Measurements from ENCODE around the gene C1orf52. TPM values are rescaled to one million over a fixed set of nuclear protein-coding genes. Genes with fewer than 3 reads are reported as not detected.
A peak's percentile ranks its signal among the peaks of the same experiment; 100 is the strongest.

The C1orf52 gene
- total RNA-seq, 2 experiments from 2014 or later, result 35.6 to 37.4 TPM

- peak; percentile 98 for DNase-seq (ENCODE audit: low spot score)
- Histone ChIP-seq H3K4me2 (ENCODE audit: low read length) (peak within 1 kb of the TSS; percentile 91), H3K9me2 (ENCODE audit: insufficient read depth, low read length) (no peaks in the 10 kb centered on the region), H3K4me1 (ENCODE audit: insufficient read depth, low read length, poor library complexity, severe bottlenecking) (peaks cover 25% of the 10 kb centered on the region), H3K27ac (ENCODE audit: low read depth, low read length, poor library complexity, severe bottlenecking) (peak within 1 kb of the TSS; percentile 82), H3K4me3 (ENCODE audit: low read depth, low read length, poor library complexity, severe bottlenecking) (peak within 1 kb of the TSS; percentile 96), H3K79me2 (ENCODE audit: insufficient read depth, low read depth, low read length) (peaks cover 47% of the 10 kb centered on the region), H2AFZ (ENCODE audit: low read length) (peak within 1 kb of the TSS; percentile 82), H3K36me3 (ENCODE audit: insufficient read depth, low read length) (peaks cover 33% of the 10 kb centered on the region), H4K20me1 (ENCODE audit: insufficient read depth, low read length) (peaks cover 22% of the 10 kb centered on the region), H3K9me3 (ENCODE audit: low read length) (0 out of 2 replicates have a peak, but pooled peaks cover 6% of the 10 kb centered on the region)
- ChIA-PET CTCF (ENCODE audit: unreplicated experiment) (interaction anchor here (0.6 to 1.3 kb wide), 5 partner anchors 14 to 602 kb away, joined by 3 to 9 read pairs (median 3); partner anchors contain the start of gene C1orf52), POLR2A (interaction anchor here (0.6 to 4.4 kb wide), 24 partner anchors 8 to 1392 kb away, joined by 3 to 34 read pairs (median 4); partner anchors contain the start of genes C1orf52, GNG5, SPATA1 and ZNHIT6)
- intact Hi-C loops (cut with micrococcal nuclease; ENCODE audit: unreplicated experiment), result loop anchor here (5.0 to 10.0 kb wide), 4 partner anchors 279 to 974 kb away; partner anchors contain the start of genes MCOLN2, SAMD13 and SSX2IP
- no TSS peak for BruUV-seq (replicated peaks)
- TF ChIP-seq CTCF (conservative IDR thresholded peaks at IDR 0.05; ENCODE audit: low read length), result no peak
Observed at GRCh38 chr1:85276215-85276977, 16.9 kb upstream of the C1orf52 start, which contains the start of gene BCL10. Gene BCL10 (minus strand): TSS chr1:85276632. CDS start chr1:85276352, 280 bp downstream.

GRCh38 chr1:85275701-85276214 is 16.3 kb upstream of the C1orf52 start:
- peaks cover 22% of the 10 kb centered on the region for H4K20me1 ChIP-seq (ENCODE audit: insufficient read depth, low read length)
- ChIA-PET CTCF (ENCODE audit: unreplicated experiment) (interaction anchor here (0.6 to 1.3 kb wide), 5 partner anchors 13 to 603 kb away, joined by 3 to 9 read pairs (median 4); partner anchors contain the start of gene C1orf52), POLR2A (interaction anchor here (0.7 to 4.4 kb wide), 16 partner anchors 8 to 1393 kb away, joined by 3 to 34 read pairs (median 4); partner anchors contain the start of genes C1orf52, GNG5 and SPATA1)
- H3K27ac ChIP-seq (ENCODE audit: low read depth, low read length, poor library complexity, severe bottlenecking), result peak overlapping the region; percentile 82
- H3K9me2 ChIP-seq (ENCODE audit: insufficient read depth, low read length), result no peaks in the 10 kb centered on the region
- peaks cover 39% of the 10 kb centered on the region for H3K36me3 ChIP-seq (ENCODE audit: insufficient read depth, low read length)
- H2AFZ ChIP-seq (ENCODE audit: low read length), result no peak overlapping the region; the same call in 1 of the 2 replicates
- intact Hi-C loops (cut with micrococcal nuclease; ENCODE audit: unreplicated experiment), result loop anchor here (2.0 to 10.0 kb wide), 5 partner anchors 17 to 973 kb away; partner anchors contain the start of genes C1orf52, MCOLN2, SAMD13 and SSX2IP
- DNase-seq (ENCODE audit: low spot score), result peak; percentile 77
- peak overlapping the region; percentile 96 for H3K4me3 ChIP-seq (ENCODE audit: low read depth, low read length, poor library complexity, severe bottlenecking)
- BruUV-seq (replicated peaks), result no TSS peak
- H3K79me2 ChIP-seq (ENCODE audit: insufficient read depth, low read depth, low read length), result peaks cover 53% of the 10 kb centered on the region
- TF ChIP-seq CTCF (conservative IDR thresholded peaks at IDR 0.05; ENCODE audit: low read length) (no peak), EZH2phosphoT487 (IDR thresholded peaks at IDR 0.05; ENCODE audit: borderline replicate concordance, low read depth, low read length) (no peak)
- peaks cover 25% of the 10 kb centered on the region for H3K4me1 ChIP-seq (ENCODE audit: insufficient read depth, low read length, poor library complexity, severe bottlenecking)
- peak overlapping the region; percentile 91 for H3K4me2 ChIP-seq (ENCODE audit: low read length)
- 0 out of 2 replicates have a peak, but pooled peaks cover 6% of the 10 kb centered on the region for H3K9me3 ChIP-seq (ENCODE audit: low read length)
